Tracheal epithelial cell (primary cell): Measurements from ENCODE around the gene TNFSF4. TPM values are rescaled to one million over a fixed set of nuclear protein-coding genes. Genes with fewer than 3 reads are reported as not detected.

Source experiments
- total RNA-seq: library from RNA; depleted of rRNA; stranded (reverse); fragments of >200 nt; gene quantifications from 2 replicates; pipeline ENCODE4 v1.2.1, GENCODE V29; 2014

Gene TNFSF4
- under 0.01 and 0.24 TPM in 2 replicates for total RNA-seq

GRCh38 chr1:173206816-173207568 is at the start of gene TNFSF4:
Gene TNFSF4 (minus strand): TSS chr1:173207331. CDS start chr1:173207176, 155 bp downstream.

Other genes starting within 250 kb of the TNFSF4 start
- 0.72 TPM in 1 of 2 replicates, not detected in the other for gene TNFSF18, start 156.4 kb downstream of the TNFSF4 start, total RNA-seq